Measurements from ENCODE around the gene ATL3.

DNA sequence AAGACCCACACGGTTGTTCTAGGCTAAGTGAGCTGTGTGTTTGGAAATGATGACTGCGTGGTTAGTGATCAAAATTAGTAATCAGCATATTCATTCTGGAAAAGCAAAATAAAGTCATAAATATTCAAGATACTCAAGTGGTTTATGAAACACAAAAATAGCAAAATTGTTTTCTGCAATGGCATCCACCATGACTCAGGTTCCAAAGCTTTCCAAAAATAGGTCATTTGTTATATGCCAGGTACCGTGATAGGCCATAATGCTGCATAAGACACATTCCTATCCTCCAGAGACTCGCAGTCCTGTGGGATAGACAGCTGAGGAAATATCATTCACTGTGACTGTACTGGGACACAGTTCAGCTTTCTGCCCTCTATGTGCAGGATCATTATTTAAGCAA lies 2.4 kb upstream of the ATL3 start:
- TF ChIP-seq POLR2A (IDR thresholded peaks at IDR 0.05; ENCODE audit: low read length) (no peak), GATA1 (IDR thresholded peaks at IDR 0.05; ENCODE audit: low read depth, low read length) (no peak)

Data from erythroblast (primary cell).